Fibroblast of pulmonary artery (primary cell): ENCODE data around the gene KLHL2.
A peak's percentile ranks its signal among the peaks of the same experiment; 100 is the strongest.
"Not testable (repeated sequence)": the region's sequence is repeated elsewhere in the genome, so short reads cannot be mapped to it uniquely, and the experiment has no call there.

Experiments used
- DNase-seq: peaks from one replicate; pipeline ENCODE4 v3.0.0-alpha.2; 2010; ENCODE audit warnings: low read depth
- H3K4me3 ChIP-seq: replicated peaks from 2 replicates; pipeline ENCODE4 v1.5.1; 2011; ENCODE audit warnings: low read depth, mild to moderate bottlenecking, control low read depth, low read length, moderate library complexity
- TF ChIP-seq, protein P1 (sequence below): IDR thresholded peaks from 2 replicates; pipeline ENCODE4 v1.5.1; 2011; ENCODE audit warnings: mild to moderate bottlenecking, control low read depth, low read length, inconsistent platforms; ENCODE audit errors: missing control alignments

The KLHL2 gene, protein sequence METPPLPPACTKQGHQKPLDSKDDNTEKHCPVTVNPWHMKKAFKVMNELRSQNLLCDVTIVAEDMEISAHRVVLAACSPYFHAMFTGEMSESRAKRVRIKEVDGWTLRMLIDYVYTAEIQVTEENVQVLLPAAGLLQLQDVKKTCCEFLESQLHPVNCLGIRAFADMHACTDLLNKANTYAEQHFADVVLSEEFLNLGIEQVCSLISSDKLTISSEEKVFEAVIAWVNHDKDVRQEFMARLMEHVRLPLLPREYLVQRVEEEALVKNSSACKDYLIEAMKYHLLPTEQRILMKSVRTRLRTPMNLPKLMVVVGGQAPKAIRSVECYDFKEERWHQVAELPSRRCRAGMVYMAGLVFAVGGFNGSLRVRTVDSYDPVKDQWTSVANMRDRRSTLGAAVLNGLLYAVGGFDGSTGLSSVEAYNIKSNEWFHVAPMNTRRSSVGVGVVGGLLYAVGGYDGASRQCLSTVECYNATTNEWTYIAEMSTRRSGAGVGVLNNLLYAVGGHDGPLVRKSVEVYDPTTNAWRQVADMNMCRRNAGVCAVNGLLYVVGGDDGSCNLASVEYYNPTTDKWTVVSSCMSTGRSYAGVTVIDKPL

DNA sequence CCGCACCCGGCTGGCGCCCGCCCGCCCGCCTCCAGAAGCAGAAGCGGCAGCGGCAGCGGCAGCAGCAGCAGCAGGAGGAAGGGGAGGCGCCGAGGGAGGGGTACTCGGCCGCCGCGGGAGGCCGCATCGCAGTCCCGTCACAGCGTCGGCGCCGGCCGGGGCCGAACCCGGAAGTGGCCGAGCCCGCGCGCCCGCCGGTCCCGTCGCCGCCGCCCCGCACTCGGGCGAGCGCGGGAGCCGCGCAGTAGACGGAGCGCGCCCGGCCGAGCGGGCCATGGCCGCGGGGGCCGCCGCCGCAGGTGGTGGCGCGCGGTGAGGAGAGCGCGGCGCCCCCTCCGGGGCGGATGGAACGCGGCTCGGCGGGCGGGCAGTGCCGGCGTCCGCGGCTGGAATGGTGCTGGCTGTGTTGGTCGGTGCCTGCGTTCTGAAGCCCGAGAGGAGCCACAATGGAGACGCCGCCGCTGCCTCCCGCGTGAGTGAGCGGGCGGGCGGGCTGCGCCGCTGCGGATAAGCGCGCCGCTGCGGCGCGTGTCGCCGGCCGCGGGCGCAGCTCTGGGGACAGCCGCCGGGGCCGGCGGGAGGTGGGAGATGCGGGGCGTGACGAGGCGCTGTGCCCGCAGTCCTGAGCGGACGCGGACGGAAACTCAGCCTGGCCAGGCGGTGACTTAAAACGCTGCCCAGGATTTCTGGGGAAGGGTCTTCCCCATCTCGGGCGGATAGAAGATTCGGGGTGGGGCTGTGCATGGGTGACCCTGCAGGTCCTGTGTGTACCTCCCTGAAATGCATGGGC, at the start of gene KLHL2:
TSS of gene KLHL2 (plus strand) at position 131 of the 790 bp plus-strand sequence. CDS start at position 447, 316 bp downstream.
- H3K4me3 ChIP-seq, result peak within 1 kb of the TSS; percentile 85
- peak; percentile 76 for DNase-seq
- TF ChIP-seq, protein P1, sequence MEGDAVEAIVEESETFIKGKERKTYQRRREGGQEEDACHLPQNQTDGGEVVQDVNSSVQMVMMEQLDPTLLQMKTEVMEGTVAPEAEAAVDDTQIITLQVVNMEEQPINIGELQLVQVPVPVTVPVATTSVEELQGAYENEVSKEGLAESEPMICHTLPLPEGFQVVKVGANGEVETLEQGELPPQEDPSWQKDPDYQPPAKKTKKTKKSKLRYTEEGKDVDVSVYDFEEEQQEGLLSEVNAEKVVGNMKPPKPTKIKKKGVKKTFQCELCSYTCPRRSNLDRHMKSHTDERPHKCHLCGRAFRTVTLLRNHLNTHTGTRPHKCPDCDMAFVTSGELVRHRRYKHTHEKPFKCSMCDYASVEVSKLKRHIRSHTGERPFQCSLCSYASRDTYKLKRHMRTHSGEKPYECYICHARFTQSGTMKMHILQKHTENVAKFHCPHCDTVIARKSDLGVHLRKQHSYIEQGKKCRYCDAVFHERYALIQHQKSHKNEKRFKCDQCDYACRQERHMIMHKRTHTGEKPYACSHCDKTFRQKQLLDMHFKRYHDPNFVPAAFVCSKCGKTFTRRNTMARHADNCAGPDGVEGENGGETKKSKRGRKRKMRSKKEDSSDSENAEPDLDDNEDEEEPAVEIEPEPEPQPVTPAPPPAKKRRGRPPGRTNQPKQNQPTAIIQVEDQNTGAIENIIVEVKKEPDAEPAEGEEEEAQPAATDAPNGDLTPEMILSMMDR, result no peak

DNA sequence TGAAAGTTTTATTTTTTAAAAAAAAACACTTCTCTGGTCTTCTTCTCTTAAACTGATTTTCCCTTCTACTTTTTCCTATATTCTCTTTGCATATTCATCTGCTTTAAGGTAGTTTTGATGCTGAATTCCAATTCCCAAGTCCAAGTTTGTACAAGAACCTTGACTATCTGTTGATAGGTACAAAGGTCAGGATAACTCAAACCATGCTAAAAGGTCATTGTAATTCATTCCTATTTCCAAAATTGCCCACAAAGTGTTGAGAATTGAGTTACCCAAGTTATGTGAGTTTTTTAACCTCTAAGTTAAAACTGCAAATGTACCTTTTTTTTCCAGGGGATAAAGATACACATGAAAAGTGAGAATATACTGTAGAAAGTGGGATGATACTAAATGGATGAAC, 48.6 kb upstream of the KLHL2 start:
- TF ChIP-seq, protein P1, result no peak
- DNase-seq, result no peak
- no peak overlapping the region for H3K4me3 ChIP-seq

DNA sequence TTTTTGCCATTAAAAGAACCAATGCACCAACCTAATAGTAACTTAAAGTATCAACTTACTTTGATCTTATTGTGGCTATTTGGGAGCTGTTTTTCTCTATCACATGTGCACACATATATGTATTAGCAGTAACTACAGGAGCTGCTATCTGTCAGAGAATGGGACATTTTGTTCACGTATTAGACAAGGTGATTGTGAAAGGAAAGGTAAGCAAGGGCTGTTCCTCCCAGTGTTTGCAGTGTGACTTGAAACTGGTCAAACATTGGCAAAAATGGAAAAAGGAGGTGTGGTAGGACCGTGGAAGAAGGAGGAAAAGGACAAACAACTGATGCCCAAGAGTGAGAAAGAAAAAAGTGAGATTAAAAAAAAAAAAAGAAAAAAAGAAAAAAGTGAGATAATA, 43.1 kb upstream of the KLHL2 start:
- TF ChIP-seq, protein P1, result no peak
- DNase-seq, result no peak
- no peak overlapping the region for H3K4me3 ChIP-seq

DNA sequence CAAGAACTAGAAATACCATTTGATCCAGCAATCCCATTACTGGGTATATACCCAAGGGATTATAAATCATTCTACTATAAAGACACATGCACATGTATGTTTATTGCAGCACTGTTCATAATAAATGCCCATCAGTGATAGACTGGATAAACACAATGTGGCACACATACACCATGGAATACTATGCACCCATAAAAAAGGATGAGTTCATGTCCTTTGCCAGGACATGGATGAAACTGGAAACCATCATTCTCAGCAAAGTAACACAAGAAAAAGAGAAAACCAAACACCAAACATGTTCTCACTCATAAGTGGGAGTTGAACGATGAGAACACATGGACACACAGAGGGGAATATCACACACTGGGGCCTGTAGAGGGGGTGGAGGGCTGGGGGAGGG, 40.5 kb upstream of the KLHL2 start:
- DNase-seq, result not testable (repeated sequence)

DNA sequence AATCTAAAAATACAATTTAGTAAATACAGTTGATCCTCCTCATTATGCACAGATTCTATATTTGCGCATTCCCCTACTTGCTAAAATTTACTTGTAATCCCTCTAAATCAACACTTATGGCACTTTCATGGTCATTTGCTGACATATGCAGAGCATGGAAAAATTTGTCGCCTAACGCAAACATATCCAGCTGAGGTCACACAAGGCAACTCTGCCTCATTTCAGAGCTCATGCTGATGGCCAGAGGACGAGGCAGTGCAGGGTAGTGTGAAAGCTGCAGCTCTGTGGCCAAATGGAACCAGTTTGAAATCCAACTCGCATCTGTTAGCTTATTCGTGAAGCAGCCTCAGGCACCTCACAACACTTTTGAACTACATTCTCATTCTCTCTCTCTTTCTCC, 39.7 kb upstream of the KLHL2 start:
- TF ChIP-seq, protein P1, result no peak
- no peak for DNase-seq
- H3K4me3 ChIP-seq, result no peak overlapping the region

More for the DNA sequence above, 40.5 kb upstream of the KLHL2 start:
- H3K4me3 ChIP-seq, result not testable (repeated sequence)

DNA sequence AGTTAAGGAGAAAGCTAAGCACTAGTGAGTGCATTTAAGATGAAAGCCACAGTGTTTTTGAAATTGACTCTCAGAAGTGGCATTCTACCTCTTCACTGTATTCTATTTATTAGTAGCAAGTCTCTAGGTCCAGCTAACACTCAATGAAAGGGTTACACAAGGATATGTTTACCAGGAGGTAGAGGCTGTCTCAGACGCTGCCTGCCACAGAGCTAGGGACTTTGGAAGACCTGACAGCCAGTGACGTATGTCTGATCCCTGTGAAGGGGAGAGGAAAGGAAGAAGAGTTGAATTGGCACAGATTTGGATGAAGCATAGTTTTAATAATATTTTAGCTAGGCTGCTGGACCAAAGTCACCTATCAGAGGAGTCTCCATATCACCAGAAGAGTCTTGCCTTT, 36.5 kb upstream of the KLHL2 start:
- H3K4me3 ChIP-seq, result no peak overlapping the region
- TF ChIP-seq, protein P1, result no peak
- DNase-seq, result no peak

DNA sequence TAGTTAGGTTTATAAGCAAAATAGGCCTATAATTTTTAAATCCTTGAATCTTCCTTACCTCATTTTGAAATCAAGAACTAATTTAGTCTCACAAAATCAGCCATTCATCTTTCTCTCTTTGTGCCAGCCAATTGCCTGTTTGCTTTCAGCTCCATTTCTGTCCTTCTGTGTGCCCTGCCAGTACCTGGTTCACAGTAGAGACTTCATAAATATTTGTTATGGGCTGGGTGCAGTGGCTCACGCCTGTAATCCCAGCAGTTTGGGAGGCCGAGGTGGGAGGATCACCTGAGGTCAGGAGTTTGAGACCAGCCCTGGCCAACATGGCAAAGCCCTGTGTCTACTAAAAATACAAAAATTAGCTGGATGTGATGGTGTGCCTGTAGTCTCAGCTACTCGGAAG, 31.9 kb upstream of the KLHL2 start:
- H3K4me3 ChIP-seq, DNase-seq: not testable (repeated sequence)
